Endothelial cell of umbilical vein (primary cell): ENCODE measurements around the gene TCTN2.

Experiments
- CTCF ChIP-seq, 2 donors: IDR thresholded peaks; 1 replicate in 1 of 2; 2 replicates in 1 of 2; pipeline ENCODE4 v1.5.1; 2011; ENCODE audit warnings: low read length in 2 of 2, mild to moderate bottlenecking in 2 of 2, moderate library complexity in 2 of 2, control low read depth in 1 of 2, inconsistent platforms in 1 of 2, low read depth in 1 of 2; ENCODE audit not compliant: insufficient read depth in 1 of 2; ENCODE audit errors: extremely low read depth in 1 of 2
- EZH2 ChIP-seq: IDR thresholded peaks from 2 replicates; pipeline ENCODE4 v1.6.1; 2012; ENCODE audit warnings: borderline replicate concordance, low read depth, mild to moderate bottlenecking, moderate library complexity, low read length, inconsistent platforms; ENCODE audit not compliant: severe bottlenecking
- FOS ChIP-seq: IDR thresholded peaks from 2 replicates; pipeline ENCODE4 v1.6.1; 2011; ENCODE audit warnings: mild to moderate bottlenecking, low read length, moderate library complexity, borderline replicate concordance; ENCODE audit not compliant: insufficient read depth
- POLR2A ChIP-seq: IDR thresholded peaks from 2 replicates; pipeline ENCODE4 v1.6.1; 2012; ENCODE audit warnings: low read depth, mild to moderate bottlenecking, control low read depth, low read length
- TF ChIP-seq, protein P1 (sequence below): IDR thresholded peaks from 2 replicates; pipeline ENCODE4 v1.6.1; 2011; ENCODE audit not compliant: insufficient read depth, insufficient read length

DNA sequence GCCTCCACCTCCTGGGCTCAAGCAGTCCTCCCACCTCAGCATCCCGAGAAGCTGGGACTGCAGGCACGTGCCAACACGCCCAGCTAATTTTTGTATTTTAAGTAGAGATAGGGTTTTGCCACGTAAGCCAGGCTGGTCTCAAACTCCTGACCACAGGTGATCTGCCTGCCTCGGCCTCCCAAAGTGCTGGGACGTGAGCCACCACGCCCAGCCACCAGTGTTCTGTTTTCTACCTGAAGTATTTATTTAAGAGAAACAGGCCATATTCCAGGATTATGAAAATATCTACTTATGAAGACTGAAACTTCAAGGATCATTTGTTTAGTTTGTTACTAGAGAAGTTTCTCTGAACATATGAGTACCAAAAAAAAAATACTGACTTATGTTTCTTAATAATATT lies 27.0 kb upstream of the TCTN2 start:
- no peak for TF ChIP-seq CTCF (IDR thresholded peaks at IDR 0.05; ENCODE audit: extremely low read depth in 1 of 2, insufficient read depth in 1 of 2, low read depth in 1 of 2, low read length in 2 of 2)
- TF ChIP-seq EZH2, result no peak
- no peak for TF ChIP-seq POLR2A
- TF ChIP-seq, protein P1, sequence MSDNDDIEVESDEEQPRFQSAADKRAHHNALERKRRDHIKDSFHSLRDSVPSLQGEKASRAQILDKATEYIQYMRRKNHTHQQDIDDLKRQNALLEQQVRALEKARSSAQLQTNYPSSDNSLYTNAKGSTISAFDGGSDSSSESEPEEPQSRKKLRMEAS, result no peak
- no peak for TF ChIP-seq FOS
